HFFc6 (cell line): ENCODE measurements around the gene RNASE13. TPM values are rescaled to one million over a fixed set of nuclear protein-coding genes. Genes with fewer than 3 reads are reported as not detected.

Experiments
- DNase-seq: peaks from one replicate; pipeline ENCODE4 v3.0.0-alpha.2; 2018
- H3K27ac Mint-ChIP-seq: 2 replicates; pipeline ENCODE4 v1.8.0; 2020; ENCODE audit warnings: mild to moderate bottlenecking, mixed read lengths
- H3K27me3 Mint-ChIP-seq: 2 replicates; pipeline ENCODE4 v1.8.0; 2021; ENCODE audit warnings: mild to moderate bottlenecking, moderate library complexity, mixed read lengths; ENCODE audit not compliant: insufficient read depth
- H3K36me3 Mint-ChIP-seq: 2 replicates; pipeline ENCODE4 v1.8.0; 2021; ENCODE audit warnings: low read depth, mixed read lengths
- H3K4me1 Mint-ChIP-seq: 2 replicates; pipeline ENCODE4 v1.8.0; 2020; ENCODE audit warnings: low read depth, mixed read lengths
- H3K4me3 Mint-ChIP-seq: 2 replicates; pipeline ENCODE4 v1.8.0; 2020; ENCODE audit warnings: mild to moderate bottlenecking, moderate library complexity, mixed read lengths
- H3K9me3 Mint-ChIP-seq: 2 replicates; pipeline ENCODE4 v1.8.0; 2020; ENCODE audit warnings: mild to moderate bottlenecking, mixed read lengths
- total RNA-seq, 6 experiments: library from RNA; stranded (reverse); fragmentation: NEBNext Ultra II Directional; extraction: Animal tissue kit (Norgen Biotek cat#: 25700); gene quantifications; 2 replicates in 1 of 6; 3 replicates in 5 of 6; pipeline ENCODE4 v1.2.3, GENCODE V29; 2021
- TF ChIP-seq, protein P1 (sequence below): fragments of 200-600 bp; sonication (generic); IDR thresholded peaks from 2 replicates; pipeline ENCODE4 v1.5.0; 2021; ENCODE audit warnings: antibody characterized with exemption, mild to moderate bottlenecking

Gene RNASE13
- total RNA-seq, 6 experiments from 2014 or later: not detected

DNA sequence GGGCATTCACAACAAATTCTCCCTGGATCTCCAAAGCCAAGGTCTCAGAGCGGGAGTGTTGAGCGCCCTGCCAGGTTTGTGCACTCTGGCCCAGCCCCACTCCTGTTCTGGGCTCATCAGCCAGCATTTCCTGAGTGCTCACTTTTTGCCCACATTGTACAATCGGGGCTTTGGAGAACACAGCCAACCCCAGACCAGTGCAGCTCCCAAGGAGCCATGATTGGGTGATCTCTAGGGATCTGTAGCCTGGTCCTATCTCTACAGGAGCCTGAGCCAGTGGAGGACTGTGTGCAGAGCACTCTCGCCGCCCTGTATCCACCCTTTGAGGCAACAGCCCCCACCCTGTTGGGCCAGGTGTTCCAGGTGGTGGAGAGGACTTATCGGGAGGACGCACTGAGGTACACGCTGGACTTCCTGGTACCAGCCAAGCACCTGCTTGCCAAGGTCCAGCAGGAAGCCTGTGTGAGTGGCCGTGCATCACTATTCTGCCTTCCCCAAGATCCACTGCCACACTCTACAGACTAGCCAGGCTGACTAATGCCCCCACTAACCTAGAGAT lies 38.3 kb upstream of the RNASE13 start:
- H3K9me3 Mint-ChIP-seq: no peaks in the 10 kb centered on the region
- peaks cover 14% of the 10 kb centered on the region for H3K36me3 Mint-ChIP-seq
- TF ChIP-seq, protein P1, sequence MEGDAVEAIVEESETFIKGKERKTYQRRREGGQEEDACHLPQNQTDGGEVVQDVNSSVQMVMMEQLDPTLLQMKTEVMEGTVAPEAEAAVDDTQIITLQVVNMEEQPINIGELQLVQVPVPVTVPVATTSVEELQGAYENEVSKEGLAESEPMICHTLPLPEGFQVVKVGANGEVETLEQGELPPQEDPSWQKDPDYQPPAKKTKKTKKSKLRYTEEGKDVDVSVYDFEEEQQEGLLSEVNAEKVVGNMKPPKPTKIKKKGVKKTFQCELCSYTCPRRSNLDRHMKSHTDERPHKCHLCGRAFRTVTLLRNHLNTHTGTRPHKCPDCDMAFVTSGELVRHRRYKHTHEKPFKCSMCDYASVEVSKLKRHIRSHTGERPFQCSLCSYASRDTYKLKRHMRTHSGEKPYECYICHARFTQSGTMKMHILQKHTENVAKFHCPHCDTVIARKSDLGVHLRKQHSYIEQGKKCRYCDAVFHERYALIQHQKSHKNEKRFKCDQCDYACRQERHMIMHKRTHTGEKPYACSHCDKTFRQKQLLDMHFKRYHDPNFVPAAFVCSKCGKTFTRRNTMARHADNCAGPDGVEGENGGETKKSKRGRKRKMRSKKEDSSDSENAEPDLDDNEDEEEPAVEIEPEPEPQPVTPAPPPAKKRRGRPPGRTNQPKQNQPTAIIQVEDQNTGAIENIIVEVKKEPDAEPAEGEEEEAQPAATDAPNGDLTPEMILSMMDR: no peak
- H3K4me1 Mint-ChIP-seq: peaks cover 38% of the 10 kb centered on the region
- H3K27me3 Mint-ChIP-seq: peaks cover 6% of the 10 kb centered on the region
- H3K4me3 Mint-ChIP-seq: peak overlapping the region; percentile 95
- peak overlapping the region; percentile 97 for H3K27ac Mint-ChIP-seq
- no peak for DNase-seq

DNA sequence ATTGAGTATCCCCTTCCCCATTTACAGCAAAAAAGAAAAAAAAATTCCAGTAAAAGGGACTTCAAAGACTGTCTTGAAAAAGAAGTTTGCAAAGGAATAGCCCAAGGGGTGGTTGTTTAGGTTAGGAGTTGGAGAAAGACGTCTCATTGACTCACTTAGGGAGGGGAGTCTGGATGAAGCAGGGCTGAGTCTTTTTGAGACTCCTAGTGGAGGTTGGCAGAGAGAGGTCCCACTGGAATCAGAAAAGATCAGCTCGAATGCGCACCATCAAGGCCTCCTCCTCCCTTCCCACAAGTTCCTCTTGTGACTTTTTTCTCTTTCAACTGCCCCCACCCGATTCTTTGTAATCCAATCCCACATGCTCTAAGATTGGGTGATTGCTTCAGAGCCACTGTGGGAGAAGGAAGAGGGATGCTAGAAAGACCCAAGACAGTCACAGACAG lies 37.4 kb upstream of the RNASE13 start:
- DNase-seq: peak; percentile 75
- peak overlapping the region; percentile 97 for H3K27ac Mint-ChIP-seq

DNA sequence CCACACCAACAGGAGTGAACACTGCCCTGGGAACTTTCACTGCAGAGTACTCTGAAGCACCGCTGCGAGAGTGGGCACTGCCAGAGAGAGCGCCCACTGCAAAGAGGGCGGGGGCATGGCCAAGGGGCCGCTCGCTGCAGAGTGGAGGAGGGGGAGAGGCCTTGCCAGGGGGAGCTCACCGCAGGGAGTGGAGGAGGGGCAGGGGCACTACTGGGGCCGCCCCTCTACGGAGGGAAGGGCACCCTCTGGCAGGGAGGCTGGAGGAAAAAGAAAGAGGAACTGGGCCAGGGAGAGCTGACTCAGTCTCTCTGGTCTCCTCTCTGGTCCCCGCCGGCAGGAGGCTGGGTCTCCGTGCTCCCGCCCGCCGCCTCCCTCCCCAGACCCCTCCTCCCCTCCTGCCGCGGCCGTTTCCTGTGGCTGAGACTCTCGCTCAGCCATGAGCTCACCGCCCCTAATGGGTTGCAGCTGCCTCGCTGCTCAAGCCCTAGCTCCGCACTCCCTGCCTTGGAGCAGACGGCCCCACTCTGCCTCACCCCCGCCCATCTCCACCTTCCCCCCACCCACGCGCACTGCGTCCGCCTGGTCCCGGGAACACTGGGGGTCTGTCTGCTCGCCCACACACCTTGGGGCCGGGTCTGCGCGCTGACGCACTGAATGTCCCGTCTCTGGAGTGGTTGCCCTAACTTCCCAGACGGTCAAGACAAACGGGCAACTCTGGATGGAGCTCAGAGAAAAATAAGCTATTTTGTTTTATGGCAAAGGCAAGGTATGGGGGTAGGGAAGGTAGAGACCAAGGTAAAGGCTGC lies 36.8 kb upstream of the RNASE13 start:
- DNase-seq: peak; percentile 91
- Mint-ChIP-seq H3K27ac (peak overlapping the region; percentile 97), H3K9me3 (no peaks in the 10 kb centered on the region)

More for the DNA sequence above, 37.4 kb upstream of the RNASE13 start:
- H3K9me3 Mint-ChIP-seq: no peaks in the 10 kb centered on the region
- peaks cover 6% of the 10 kb centered on the region for H3K27me3 Mint-ChIP-seq
- H3K4me3 Mint-ChIP-seq: peak overlapping the region; percentile 95
- TF ChIP-seq, protein P1: peak; percentile 24; the same call in 1 of the 2 replicates
- H3K36me3 Mint-ChIP-seq: peaks cover 14% of the 10 kb centered on the region
- peaks cover 38% of the 10 kb centered on the region for H3K4me1 Mint-ChIP-seq

GRCh38 chr14:21070610-21071224 lies 36.1 kb upstream of the RNASE13 start:
- H3K27ac Mint-ChIP-seq: peak overlapping the region; percentile 97
- TF ChIP-seq, protein P1: no peak
- peaks cover 9% of the 10 kb centered on the region for H3K36me3 Mint-ChIP-seq
- peak overlapping the region; percentile 95 for H3K4me3 Mint-ChIP-seq
- peaks cover 6% of the 10 kb centered on the region for H3K27me3 Mint-ChIP-seq
- H3K4me1 Mint-ChIP-seq: peaks cover 38% of the 10 kb centered on the region
- H3K9me3 Mint-ChIP-seq: no peaks in the 10 kb centered on the region
- peak; percentile 50 for DNase-seq

More for the DNA sequence above, 36.8 kb upstream of the RNASE13 start:
- Mint-ChIP-seq H3K4me3 (peak overlapping the region; percentile 95), H3K27me3 (peaks cover 6% of the 10 kb centered on the region), H3K4me1 (peaks cover 38% of the 10 kb centered on the region), H3K36me3 (peaks cover 14% of the 10 kb centered on the region)
- TF ChIP-seq, protein P1: no peak; the same call in 1 of the 2 replicates

GRCh38 chr14:21070083-21070609 lies 35.5 kb upstream of the RNASE13 start, which contains the start of gene ARHGEF40:
Gene ARHGEF40 (plus strand): TSS chr14:21070304. CDS start chr14:21070397, 93 bp downstream.
- TF ChIP-seq, protein P1: no peak
- H3K9me3 Mint-ChIP-seq: no peaks in the 10 kb centered on the region
- peaks cover 7% of the 10 kb centered on the region for H3K36me3 Mint-ChIP-seq
- H3K4me1 Mint-ChIP-seq: peaks cover 38% of the 10 kb centered on the region
- H3K27me3 Mint-ChIP-seq: peaks cover 7% of the 10 kb centered on the region
- DNase-seq: no peak
- H3K27ac Mint-ChIP-seq: peak within 1 kb of the TSS; percentile 97
- H3K4me3 Mint-ChIP-seq: peak within 1 kb of the TSS; percentile 95
